HG03095 (cell line): ENCODE data around the gene MNAT1.

Experiments
- ATAC-seq: cut with Tn5 transposase; IDR thresholded peaks from one replicate; pipeline ENCODE4 v1.9.1; 2021; ENCODE audit warnings: moderate library complexity; ENCODE audit not compliant: unreplicated experiment

Gene MNAT1

GRCh38 chr14:60956632-60957031 lies 222.1 kb downstream of the MNAT1 start:
- ATAC-seq = no peak

GRCh38 chr14:60958146-60958545 lies 223.6 kb downstream of the MNAT1 start:
- ATAC-seq = no peak

- ATAC-seq = no peak
These were observed 229.2 kb downstream of the MNAT1 start for GRCh38 chr14:60963761-60964160.

GRCh38 chr14:60964904-60965303 lies 230.3 kb downstream of the MNAT1 start:
- no peak for ATAC-seq

GRCh38 chr14:60965402-60965801 lies 230.8 kb downstream of the MNAT1 start:
- ATAC-seq = no peak

- ATAC-seq = no peak
These were observed 233.5 kb downstream of the MNAT1 start for GRCh38 chr14:60968099-60968498.

GRCh38 chr14:60968671-60969070 lies 234.1 kb downstream of the MNAT1 start:
- ATAC-seq = no peak

GRCh38 chr14:60970146-60970545 lies 235.6 kb downstream of the MNAT1 start:
- ATAC-seq = no peak

GRCh38 chr14:60971271-60971670 lies 236.7 kb downstream of the MNAT1 start:
- ATAC-seq = no peak

- ATAC-seq = no peak
These were observed 237.7 kb downstream of the MNAT1 start for GRCh38 chr14:60972295-60972694.

GRCh38 chr14:60973070-60973469 lies 238.5 kb downstream of the MNAT1 start:
- no peak for ATAC-seq

GRCh38 chr14:60974090-60974651 lies 239.6 kb downstream of the MNAT1 start:
- no peak for ATAC-seq

GRCh38 chr14:60975551-60975950 lies 241.0 kb downstream of the MNAT1 start:
- ATAC-seq = no peak

- ATAC-seq = no peak
These were observed 243.3 kb downstream of the MNAT1 start for GRCh38 chr14:60977847-60978246.

GRCh38 chr14:60980811-60981632 lies 246.5 kb downstream of the MNAT1 start, which contains the start of the genes SLC38A6 and TRMT5:
Gene SLC38A6 (plus strand): TSS chr14:60981245. CDS start chr14:60981278, 33 bp downstream.
Gene TRMT5 (minus strand): TSS chr14:60981079. CDS start chr14:60980973, 106 bp downstream.
- ATAC-seq = peak; percentile 81

- no peak for ATAC-seq
These were observed 247.3 kb downstream of the MNAT1 start for GRCh38 chr14:60981633-60982455.

- ATAC-seq = no peak
These were observed 249.6 kb downstream of the MNAT1 start for GRCh38 chr14:60984196-60984595.

- no peak for ATAC-seq
These were observed 251.9 kb downstream of the MNAT1 start for GRCh38 chr14:60986500-60986899.

GRCh38 chr14:60989599-60989998 lies 255.0 kb downstream of the MNAT1 start:
- no peak for ATAC-seq

- no peak for ATAC-seq
These were observed 264.1 kb downstream of the MNAT1 start for GRCh38 chr14:60998617-60999016.

- no peak for ATAC-seq
These were observed 265.0 kb downstream of the MNAT1 start for GRCh38 chr14:60999536-60999935.
